ENCODE measurements around the gene MB21D2.
"Not testable (repeated sequence)": the region's sequence is repeated elsewhere in the genome, so short reads cannot be mapped to it uniquely, and the experiment has no call there.

MB21D2 gene, protein sequence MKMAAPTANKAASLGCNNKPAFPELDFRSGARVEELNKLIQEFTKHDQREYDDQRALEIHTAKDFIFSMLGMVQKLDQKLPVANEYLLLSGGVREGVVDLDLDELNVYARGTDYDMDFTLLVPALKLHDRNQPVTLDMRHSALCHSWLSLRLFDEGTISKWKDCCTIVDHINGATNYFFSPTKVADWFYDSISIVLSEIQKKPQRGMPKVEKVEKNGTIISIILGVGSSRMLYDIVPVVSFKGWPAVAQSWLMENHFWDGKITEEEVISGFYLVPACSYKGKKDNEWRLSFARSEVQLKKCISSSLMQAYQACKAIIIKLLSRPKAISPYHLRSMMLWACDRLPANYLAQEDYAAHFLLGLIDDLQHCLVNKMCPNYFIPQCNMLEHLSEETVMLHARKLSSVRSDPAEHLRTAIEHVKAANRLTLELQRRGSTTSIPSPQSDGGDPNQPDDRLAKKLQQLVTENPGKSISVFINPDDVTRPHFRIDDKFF

DNA sequence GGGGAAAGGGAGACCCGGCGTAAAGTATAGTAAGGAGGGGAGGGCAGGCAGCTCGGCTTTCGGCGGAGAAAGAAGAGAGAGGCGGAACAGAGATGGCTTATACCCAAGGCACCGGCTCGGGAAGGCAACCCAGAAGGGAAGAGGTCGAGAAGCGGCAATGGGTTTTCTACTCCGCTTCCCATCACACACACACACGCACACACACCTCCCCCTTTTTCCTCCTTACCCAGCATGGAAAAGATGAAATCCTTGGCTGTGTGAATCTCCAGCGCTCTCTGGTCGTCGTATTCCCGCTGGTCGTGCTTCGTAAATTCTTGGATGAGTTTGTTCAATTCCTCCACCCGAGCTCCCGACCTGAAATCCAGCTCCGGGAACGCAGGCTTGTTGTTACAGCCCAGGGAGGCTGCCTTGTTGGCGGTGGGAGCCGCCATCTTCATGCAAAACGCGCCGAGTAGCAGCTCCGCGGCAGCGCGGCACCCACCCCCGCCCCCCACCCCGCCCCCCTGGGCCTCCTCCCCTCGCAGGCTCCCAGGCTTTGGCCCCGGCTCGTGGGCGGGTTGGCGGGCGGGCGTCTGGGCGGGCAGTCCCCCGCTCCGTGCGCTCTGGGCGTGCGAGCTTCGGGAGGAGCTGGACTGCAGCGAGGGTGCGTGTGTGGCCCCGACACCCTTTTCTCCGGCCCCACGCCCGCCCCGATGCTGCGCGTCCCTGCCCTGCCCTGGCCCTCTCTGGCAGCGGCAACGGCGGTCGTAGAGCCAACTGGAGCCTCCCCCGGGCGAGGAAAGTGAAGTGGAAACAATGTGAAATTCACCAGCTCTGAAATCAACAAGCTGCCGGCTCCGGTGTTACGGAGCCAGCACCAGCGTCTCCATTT, at the start of gene MB21D2:
Gene MB21D2, minus strand, starts transcription at position 453 of the 871 bp plus-strand sequence. Its CDS starts 16 bp downstream, at position 437.
- H3K27me3 ChIP-seq (ENCODE audit: insufficient read depth, low read length, poor library complexity, severe bottlenecking): no peaks in the 10 kb centered on the region

DNA sequence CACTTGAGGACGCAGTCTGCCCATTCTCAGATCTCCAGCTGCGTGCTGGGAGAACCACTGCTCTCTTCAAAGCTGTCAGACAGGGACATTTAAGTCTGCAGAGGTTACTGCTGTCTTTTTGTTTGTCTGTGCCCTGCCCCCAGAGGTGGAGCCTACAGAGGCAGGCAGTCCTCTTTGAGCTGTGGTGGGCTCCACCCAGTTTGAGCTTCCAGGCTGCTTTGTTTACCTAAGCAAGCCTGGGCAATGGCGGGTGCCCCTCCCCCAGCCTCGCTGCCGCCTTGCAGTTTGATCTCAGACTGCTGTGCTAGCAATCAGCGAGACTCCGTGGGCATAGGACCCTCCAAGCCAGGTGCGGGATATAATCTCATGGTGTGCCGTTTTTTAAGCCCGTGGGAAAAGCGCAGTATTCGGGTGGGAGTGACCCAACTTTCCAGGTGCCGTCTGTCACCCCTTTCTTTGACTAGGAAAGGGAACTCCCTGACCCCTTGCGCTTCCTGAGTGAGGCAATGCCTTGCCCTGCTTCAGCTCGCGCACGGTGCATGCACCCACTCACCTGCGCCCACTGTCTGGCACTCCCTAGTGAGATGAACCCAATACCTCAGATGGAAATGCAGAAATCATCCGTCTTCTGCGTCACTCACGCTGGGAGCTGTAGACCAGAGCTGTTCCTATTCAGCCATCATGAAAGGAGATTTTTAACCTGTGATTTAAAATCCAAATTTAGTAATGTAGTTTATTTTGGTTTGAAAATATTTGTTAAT, 47.5 kb upstream of the MB21D2 start:
- not testable (repeated sequence) for H2AFZ ChIP-seq (ENCODE audit: low read length); H3K9me3 ChIP-seq (ENCODE audit: insufficient read depth, low read depth, low read length); H3K36me3 ChIP-seq (ENCODE audit: insufficient read depth, low read length); H3F3A ChIP-seq (ENCODE audit: low read depth); H3K9ac ChIP-seq (ENCODE audit: low read depth, low read length, poor library complexity, severe bottlenecking); H3K27me3 ChIP-seq (ENCODE audit: insufficient read depth, low read length, poor library complexity, severe bottlenecking); H3K4me3 ChIP-seq (ENCODE audit: low read length, poor library complexity, severe bottlenecking); H4K20me1 ChIP-seq (ENCODE audit: insufficient read depth, low read length, poor library complexity, severe bottlenecking); H3K4me2 ChIP-seq (ENCODE audit: low read depth, low read length, poor library complexity, severe bottlenecking); H3K79me2 ChIP-seq (ENCODE audit: insufficient read depth, low read length); H3K9me2 ChIP-seq (replicated peaks; ENCODE audit: low read depth, low read length); H3K4me1 ChIP-seq (ENCODE audit: insufficient read depth, low read length, poor library complexity, severe bottlenecking)

More for the DNA sequence above, at the start of gene MB21D2:
- Histone ChIP-seq H3K9ac (ENCODE audit: low read depth, low read length, poor library complexity, severe bottlenecking) (peak within 1 kb of the TSS; percentile 79), H3K4me3 (ENCODE audit: low read length, poor library complexity, severe bottlenecking) (peak within 1 kb of the TSS; percentile 86), H4K20me1 (ENCODE audit: insufficient read depth, low read length, poor library complexity, severe bottlenecking) (peaks cover 4% of the 10 kb centered on the region), H3K4me2 (ENCODE audit: low read depth, low read length, poor library complexity, severe bottlenecking) (peak within 1 kb of the TSS; percentile 91), H3K36me3 (ENCODE audit: insufficient read depth, low read length) (no peaks in the 10 kb centered on the region), H3K4me1 (ENCODE audit: insufficient read depth, low read length, poor library complexity, severe bottlenecking) (peaks cover 30% of the 10 kb centered on the region), H2AFZ (ENCODE audit: low read length) (peak within 1 kb of the TSS; percentile 99), H3K9me3 (ENCODE audit: insufficient read depth, low read depth, low read length) (no peaks in the 10 kb centered on the region), H3K9me2 (replicated peaks; ENCODE audit: low read depth, low read length) (no peaks in the 10 kb centered on the region), H3K79me2 (ENCODE audit: insufficient read depth, low read length) (peaks cover 24% of the 10 kb centered on the region; the same call in 1 of the 2 replicates), H3F3A (ENCODE audit: low read depth) (no peaks in the 10 kb centered on the region)
- no peak for TF ChIP-seq EZH2phosphoT487 (IDR thresholded peaks at IDR 0.05; ENCODE audit: borderline replicate concordance)
- TF ChIP-seq, protein P1, sequence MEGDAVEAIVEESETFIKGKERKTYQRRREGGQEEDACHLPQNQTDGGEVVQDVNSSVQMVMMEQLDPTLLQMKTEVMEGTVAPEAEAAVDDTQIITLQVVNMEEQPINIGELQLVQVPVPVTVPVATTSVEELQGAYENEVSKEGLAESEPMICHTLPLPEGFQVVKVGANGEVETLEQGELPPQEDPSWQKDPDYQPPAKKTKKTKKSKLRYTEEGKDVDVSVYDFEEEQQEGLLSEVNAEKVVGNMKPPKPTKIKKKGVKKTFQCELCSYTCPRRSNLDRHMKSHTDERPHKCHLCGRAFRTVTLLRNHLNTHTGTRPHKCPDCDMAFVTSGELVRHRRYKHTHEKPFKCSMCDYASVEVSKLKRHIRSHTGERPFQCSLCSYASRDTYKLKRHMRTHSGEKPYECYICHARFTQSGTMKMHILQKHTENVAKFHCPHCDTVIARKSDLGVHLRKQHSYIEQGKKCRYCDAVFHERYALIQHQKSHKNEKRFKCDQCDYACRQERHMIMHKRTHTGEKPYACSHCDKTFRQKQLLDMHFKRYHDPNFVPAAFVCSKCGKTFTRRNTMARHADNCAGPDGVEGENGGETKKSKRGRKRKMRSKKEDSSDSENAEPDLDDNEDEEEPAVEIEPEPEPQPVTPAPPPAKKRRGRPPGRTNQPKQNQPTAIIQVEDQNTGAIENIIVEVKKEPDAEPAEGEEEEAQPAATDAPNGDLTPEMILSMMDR (conservative IDR thresholded peaks at IDR 0.05; ENCODE audit: low read length): no peak

DNA sequence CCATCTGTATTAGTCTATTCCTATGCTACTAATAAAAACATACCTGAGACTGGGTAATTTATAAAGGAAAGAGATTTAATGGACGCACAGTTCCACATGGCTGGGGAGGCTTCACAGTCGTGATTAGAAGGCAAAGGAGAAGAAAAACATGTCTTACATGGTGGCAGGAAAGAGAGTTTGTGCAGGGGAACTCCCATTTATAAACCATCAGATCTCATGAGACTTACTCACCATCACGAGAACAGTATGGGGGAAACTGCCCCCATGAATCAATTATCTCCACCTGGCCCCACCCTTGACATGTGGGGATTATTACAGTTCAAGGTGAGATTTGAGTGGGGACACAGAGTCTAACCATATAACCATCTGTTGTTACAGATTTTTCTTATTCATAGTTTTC, 42.1 kb upstream of the MB21D2 start:
- Histone ChIP-seq H3K9me3 (ENCODE audit: insufficient read depth, low read depth, low read length) (no peaks in the 10 kb centered on the region), H3K4me3 (ENCODE audit: low read length, poor library complexity, severe bottlenecking) (no peak overlapping the region), H3K4me1 (ENCODE audit: insufficient read depth, low read length, poor library complexity, severe bottlenecking) (no peaks in the 10 kb centered on the region), H3K27me3 (ENCODE audit: insufficient read depth, low read length, poor library complexity, severe bottlenecking) (no peaks in the 10 kb centered on the region), H2AFZ (ENCODE audit: low read length) (no peak overlapping the region), H3K79me2 (ENCODE audit: insufficient read depth, low read length) (no peaks in the 10 kb centered on the region), H3K4me2 (ENCODE audit: low read depth, low read length, poor library complexity, severe bottlenecking) (no peak overlapping the region), H4K20me1 (ENCODE audit: insufficient read depth, low read length, poor library complexity, severe bottlenecking) (no peaks in the 10 kb centered on the region), H3K36me3 (ENCODE audit: insufficient read depth, low read length) (no peaks in the 10 kb centered on the region), H3K9ac (ENCODE audit: low read depth, low read length, poor library complexity, severe bottlenecking) (no peak overlapping the region), H3F3A (ENCODE audit: low read depth) (no peaks in the 10 kb centered on the region), H3K9me2 (replicated peaks; ENCODE audit: low read depth, low read length) (no peaks in the 10 kb centered on the region)
- TF ChIP-seq, protein P1 (conservative IDR thresholded peaks at IDR 0.05; ENCODE audit: low read length): no peak
- no peak for TF ChIP-seq EZH2phosphoT487 (IDR thresholded peaks at IDR 0.05; ENCODE audit: borderline replicate concordance)

Measured in Loucy (cell line).